H9 (cell line): ENCODE results near the gene MEGF9. TPM values are rescaled to one million over a fixed set of nuclear protein-coding genes. Genes with fewer than 3 reads are reported as not detected.

Source experiments
- DNase-seq: peaks from one replicate; pipeline ENCODE4 v3.0.0-alpha.2; 2017
- H2AFZ ChIP-seq: one replicate; pipeline ENCODE4 v1.6.1; 2013; ENCODE audit warnings: mild to moderate bottlenecking, low read length, control low read depth, moderate library complexity
- H2AK5ac ChIP-seq: 2 replicates; pipeline ENCODE4 v1.6.1; 2013; ENCODE audit warnings: low read length, control low read depth, mixed read lengths; ENCODE audit not compliant: insufficient read length
- H2BK120ac ChIP-seq: one replicate; pipeline ENCODE4 v1.6.1; 2013; ENCODE audit warnings: low read depth, mild to moderate bottlenecking, low read length, control low read depth, inconsistent platforms; ENCODE audit not compliant: poor library complexity, severe bottlenecking
- H2BK12ac ChIP-seq: 2 replicates; pipeline ENCODE4 v1.6.1; 2013; ENCODE audit warnings: low read length, control low read depth, mixed read lengths, low read depth; ENCODE audit not compliant: insufficient read length
- H2BK15ac ChIP-seq: 2 replicates; pipeline ENCODE4 v1.6.1; 2013; ENCODE audit warnings: low read depth, low read length, control low read depth
- H2BK20ac ChIP-seq: one replicate; pipeline ENCODE4 v1.6.1; 2013; ENCODE audit warnings: low read depth, mild to moderate bottlenecking, low read length, control low read depth, inconsistent platforms; ENCODE audit not compliant: poor library complexity, severe bottlenecking
- H2BK5ac ChIP-seq: 2 replicates; pipeline ENCODE4 v1.6.1; 2013; ENCODE audit warnings: low read length, control low read depth, mixed read lengths; ENCODE audit not compliant: insufficient read length
- H3K14ac ChIP-seq: 2 replicates; pipeline ENCODE4 v1.6.1; 2013; ENCODE audit warnings: low read length, control low read depth; ENCODE audit not compliant: insufficient read depth
- H3K18ac ChIP-seq: 2 replicates; pipeline ENCODE4 v1.6.1; 2013; ENCODE audit warnings: low read depth, mild to moderate bottlenecking, mixed read lengths, low read length, control low read depth; ENCODE audit not compliant: insufficient read length
- H3K23ac ChIP-seq: 2 replicates; pipeline ENCODE4 v1.6.1; 2013; ENCODE audit warnings: low read length, control low read depth, mixed read lengths, low read depth; ENCODE audit not compliant: insufficient read length
- H3K23me2 ChIP-seq: 2 replicates; pipeline ENCODE4 v1.6.1; 2013; ENCODE audit warnings: low read depth, mild to moderate bottlenecking, mixed read lengths, low read length, control low read depth; ENCODE audit not compliant: insufficient read length, poor library complexity, severe bottlenecking
- H3K27ac ChIP-seq: 2 replicates; pipeline ENCODE4 v1.5.1; 2013; ENCODE audit warnings: low read length, control low read depth, mixed read lengths, low read depth; ENCODE audit not compliant: insufficient read length
- H3K27me3 ChIP-seq: 2 replicates; pipeline ENCODE4 v1.6.1; 2013; ENCODE audit warnings: low read length, control low read depth, inconsistent platforms; ENCODE audit not compliant: insufficient read depth
- H3K4ac ChIP-seq: 2 replicates; pipeline ENCODE4 v1.6.1; 2013; ENCODE audit warnings: low read depth, mild to moderate bottlenecking, control low read depth, inconsistent platforms, low read length, moderate library complexity
- H3K4me1 ChIP-seq: 2 replicates; pipeline ENCODE4 v1.6.1; 2013; ENCODE audit warnings: low read length, control low read depth, inconsistent platforms; ENCODE audit not compliant: insufficient read depth
- H3K4me2 ChIP-seq: 2 replicates; pipeline ENCODE4 v1.6.1; 2013; ENCODE audit warnings: low read length, control low read depth, mixed read lengths; ENCODE audit not compliant: insufficient read length, insufficient read depth
- H3K56ac ChIP-seq: 2 replicates; pipeline ENCODE4 v1.6.1; 2013; ENCODE audit warnings: low read depth, mild to moderate bottlenecking, mixed read lengths, low read length, control low read depth; ENCODE audit not compliant: insufficient read length
- H3K79me1 ChIP-seq: 2 replicates; pipeline ENCODE4 v1.6.1; 2013; ENCODE audit warnings: low read depth, mild to moderate bottlenecking, moderate library complexity, low read length, control low read depth, inconsistent platforms; ENCODE audit not compliant: insufficient read depth, poor library complexity, severe bottlenecking
- H3K79me2 ChIP-seq: 2 replicates; pipeline ENCODE4 v1.6.1; 2013; ENCODE audit warnings: low read length, control low read depth, inconsistent platforms; ENCODE audit not compliant: insufficient read depth
- H3K9ac ChIP-seq: 2 replicates; pipeline ENCODE4 v1.6.1; 2013; ENCODE audit warnings: low read length, control low read depth, mixed read lengths; ENCODE audit not compliant: insufficient read length; ENCODE audit errors: extremely low read depth
- H3K9me3 ChIP-seq: one replicate; pipeline ENCODE4 v1.6.1; 2013; ENCODE audit warnings: low read depth, low read length, inconsistent platforms; ENCODE audit not compliant: control insufficient read depth
- H3T11ph ChIP-seq: one replicate; pipeline ENCODE4 v1.6.1; 2013; ENCODE audit warnings: mild to moderate bottlenecking, low read length, control low read depth, inconsistent platforms
- H4K20me1 ChIP-seq: one replicate; pipeline ENCODE4 v1.6.1; 2013; ENCODE audit not compliant: control insufficient read depth, insufficient read length, insufficient read depth
- H4K5ac ChIP-seq: 2 replicates; pipeline ENCODE4 v1.6.1; 2013; ENCODE audit warnings: low read depth, mild to moderate bottlenecking, mixed read lengths, low read length, control low read depth; ENCODE audit not compliant: insufficient read length
- H4K8ac ChIP-seq: replicated peaks from 2 replicates; pipeline ENCODE4 v1.6.1; 2013; ENCODE audit warnings: low read length, control low read depth, mixed read lengths, low read depth; ENCODE audit not compliant: insufficient read length
- H4K91ac ChIP-seq: 2 replicates; pipeline ENCODE4 v1.6.1; 2013; ENCODE audit warnings: low read depth, mild to moderate bottlenecking, moderate library complexity, mixed read lengths, low read length, control low read depth; ENCODE audit not compliant: insufficient read length
- H3K27ac Mint-ChIP-seq, 3 experiments: 2 replicates in 2 of 3; 3 replicates in 1 of 3; pipeline ENCODE4 v1.8.0; 2020 to 2021; ENCODE audit warnings: mixed read lengths in 3 of 3, mild to moderate bottlenecking in 1 of 3, moderate library complexity in 1 of 3
- H3K27me3 Mint-ChIP-seq: 2 replicates; pipeline ENCODE4 v1.8.0; 2021; ENCODE audit warnings: low read depth, mild to moderate bottlenecking, moderate library complexity, mixed read lengths
- H3K36me3 Mint-ChIP-seq, 3 experiments: 2 replicates in 2 of 3; 3 replicates in 1 of 3; pipeline ENCODE4 v1.8.0; 2020 to 2021; ENCODE audit warnings: low read depth in 3 of 3, mixed read lengths in 3 of 3; ENCODE audit not compliant: insufficient read depth in 1 of 3
- H3K4me1 Mint-ChIP-seq, 2 experiments: 2 replicates each; pipeline ENCODE4 v1.8.0; 2020; ENCODE audit warnings: mixed read lengths in 2 of 2
- H3K4me3 Mint-ChIP-seq, 2 experiments: 2 replicates in 1 of 2; 3 replicates in 1 of 2; pipeline ENCODE4 v1.8.0; 2020 to 2021; ENCODE audit warnings: mild to moderate bottlenecking in 2 of 2, mixed read lengths in 2 of 2, moderate library complexity in 1 of 2
- H3K9me3 Mint-ChIP-seq, 2 experiments: 2 replicates in 1 of 2; 3 replicates in 1 of 2; pipeline ENCODE4 v1.8.0; 2020; ENCODE audit warnings: mild to moderate bottlenecking in 2 of 2, mixed read lengths in 2 of 2, moderate library complexity in 1 of 2
- CTCF ChIP-seq: fragments of 200-600 bp; sonication (generic); conservative IDR thresholded peaks from 3 replicates; pipeline ENCODE4 v1.8.0; 2021; ENCODE audit warnings: antibody characterized with exemption, mild to moderate bottlenecking
- total RNA-seq: library from RNA; stranded (reverse); gene quantifications from 2 replicates; pipeline ENCODE4 v1.2.1, GENCODE V29; 2021

The MEGF9 gene
- total RNA-seq, 1 experiment from 2014 or later: 0.94 TPM

- no peak overlapping the region for H4K8ac ChIP-seq
- H3K27me3 ChIP-seq: no peaks in the 10 kb centered on the region; the same call in 1 of the 2 replicates
- DNase-seq: no peak
- no peak overlapping the region for H2BK120ac ChIP-seq
- H3K4me2 ChIP-seq: no peak overlapping the region
- no peak overlapping the region for H3K9ac ChIP-seq
- no peak overlapping the region for H3K27ac ChIP-seq
- no peaks in the 10 kb centered on the region for H3K4me1 ChIP-seq
- no peaks in the 10 kb centered on the region for H3K27me3 Mint-ChIP-seq
- H3K23ac ChIP-seq: no peak overlapping the region
- no peak overlapping the region for H4K91ac ChIP-seq
- no peaks in the 10 kb centered on the region for H3K4me1 Mint-ChIP-seq
- no peak overlapping the region for H3K4me3 Mint-ChIP-seq
- no peak overlapping the region for H2BK5ac ChIP-seq
- H3K27ac Mint-ChIP-seq: no peak overlapping the region
- TF ChIP-seq CTCF: no peak
- no peak overlapping the region for H3K14ac ChIP-seq
- H3K56ac ChIP-seq: no peak overlapping the region
- H3K9me3 ChIP-seq: no peaks in the 10 kb centered on the region
- H3T11ph ChIP-seq: no peak overlapping the region
- no peak overlapping the region for H2BK15ac ChIP-seq
- no peaks in the 10 kb centered on the region for H4K20me1 ChIP-seq
- no peak overlapping the region for H2AFZ ChIP-seq
- no peak overlapping the region for H4K5ac ChIP-seq
- no peaks in the 10 kb centered on the region for H3K9me3 Mint-ChIP-seq
- H3K23me2 ChIP-seq: no peaks in the 10 kb centered on the region
- no peaks in the 10 kb centered on the region for H3K36me3 Mint-ChIP-seq
- no peaks in the 10 kb centered on the region for H3K79me1 ChIP-seq
- no peak overlapping the region for H3K18ac ChIP-seq
- no peak overlapping the region for H2AK5ac ChIP-seq
- no peak overlapping the region for H2BK12ac ChIP-seq
- H3K79me2 ChIP-seq: no peaks in the 10 kb centered on the region
- H2BK20ac ChIP-seq: no peak overlapping the region
- no peak overlapping the region for H3K4ac ChIP-seq
Observed at GRCh38 chr9:120608421-120608820, 105.8 kb downstream of the MEGF9 start.
